NCI-H2081 treated with DMSO at 0.1 percent for 48 hours (cell line): ENCODE data around the gene BAHD1.

ENCODE experiments used
- DNase-seq: peaks from one replicate; lab custom pipeline; 2025; lab: John Stamatoyannopoulos, UW

The BAHD1 gene

DNA sequence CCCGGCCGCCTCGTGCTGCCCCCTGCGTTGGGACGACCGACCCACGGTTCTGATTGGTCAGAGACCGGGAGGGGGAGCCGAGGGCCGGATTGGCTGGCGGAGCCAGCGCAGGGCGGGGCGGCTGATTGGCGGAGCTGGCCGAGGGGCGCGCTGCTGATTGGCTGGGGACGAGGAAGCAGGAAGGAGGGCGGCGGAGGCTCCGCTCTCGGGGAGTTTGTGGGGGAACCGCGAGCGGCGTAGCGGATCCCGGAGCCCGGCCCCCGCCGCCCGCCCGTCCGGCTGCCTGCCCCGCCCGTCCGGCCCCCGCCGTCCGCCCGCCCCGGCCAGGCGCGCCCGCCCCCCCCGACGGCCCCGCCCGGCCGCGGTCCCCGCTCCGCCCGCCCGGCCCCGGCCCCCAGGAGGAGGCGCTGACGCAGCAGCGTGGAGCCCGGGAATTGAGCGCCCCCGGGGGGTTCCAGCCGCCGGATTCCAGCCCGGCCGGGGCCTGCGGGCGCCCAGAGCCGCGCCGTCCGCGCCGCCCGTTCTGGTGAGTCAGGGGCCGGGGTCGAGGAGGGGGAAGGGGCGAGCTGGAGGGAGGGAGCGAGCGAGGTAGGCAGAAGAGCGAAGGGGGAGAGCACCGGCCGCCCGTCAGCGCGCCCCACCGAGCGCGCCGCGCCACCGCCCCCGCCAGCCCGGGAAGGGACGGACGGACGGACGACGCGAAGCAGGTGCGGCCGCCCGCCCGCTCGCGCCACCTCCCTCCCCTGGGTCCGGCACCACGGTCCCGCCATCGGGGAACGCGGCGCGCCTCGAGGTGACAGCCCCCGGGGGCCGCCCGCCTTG lies at the start of gene BAHD1:
Gene BAHD1 (plus strand): TSS at position 211 of the 822 bp plus-strand sequence. CDS start 17,512 bp downstream, outside the sequence.
- DNase-seq: peak; percentile 72

DNA sequence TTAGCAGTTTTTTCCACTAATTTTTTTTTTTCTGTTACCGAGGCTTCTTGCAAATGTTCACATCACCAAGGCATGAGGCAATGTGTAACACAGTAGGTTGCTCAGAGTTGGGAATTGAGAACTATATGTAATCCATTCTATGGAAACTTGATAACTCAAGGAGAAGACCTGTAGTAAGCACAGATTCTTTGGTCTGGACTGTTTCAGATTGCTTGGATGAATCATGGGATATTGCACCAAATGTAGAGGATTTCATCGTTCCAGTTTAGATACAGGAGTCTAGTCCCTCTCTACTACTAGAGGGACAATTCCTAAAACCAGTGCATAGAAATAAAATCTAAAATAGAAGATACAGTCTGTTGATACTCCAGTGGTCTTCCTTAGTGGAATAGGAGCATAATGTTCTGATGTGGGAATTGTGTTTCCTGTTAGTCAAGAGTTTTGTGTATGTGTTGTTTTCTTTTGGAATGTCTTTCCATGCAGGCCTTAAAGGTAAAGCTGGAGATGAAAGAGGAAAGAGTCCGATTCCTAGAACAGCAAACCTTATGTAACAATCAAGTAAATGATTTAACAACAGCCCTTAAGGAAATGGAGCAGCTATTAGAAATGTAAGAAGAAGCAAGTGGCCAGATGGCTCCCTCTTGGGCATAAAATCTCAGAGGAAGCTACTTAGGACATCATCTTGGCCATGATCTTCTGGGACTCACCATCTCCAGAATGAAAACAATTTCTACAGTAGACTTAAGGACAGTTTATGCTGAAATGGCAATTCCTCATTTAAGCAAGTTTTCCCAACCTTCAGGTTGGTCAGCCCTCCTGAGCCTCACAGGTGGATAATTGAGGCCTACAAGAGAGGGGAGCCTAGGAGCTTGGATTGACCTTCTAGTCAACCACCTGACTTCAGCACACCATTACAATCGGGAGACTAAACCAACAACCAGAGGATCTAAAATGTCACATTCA lies 47.5 kb upstream of the BAHD1 start:
- no peak for DNase-seq

DNA sequence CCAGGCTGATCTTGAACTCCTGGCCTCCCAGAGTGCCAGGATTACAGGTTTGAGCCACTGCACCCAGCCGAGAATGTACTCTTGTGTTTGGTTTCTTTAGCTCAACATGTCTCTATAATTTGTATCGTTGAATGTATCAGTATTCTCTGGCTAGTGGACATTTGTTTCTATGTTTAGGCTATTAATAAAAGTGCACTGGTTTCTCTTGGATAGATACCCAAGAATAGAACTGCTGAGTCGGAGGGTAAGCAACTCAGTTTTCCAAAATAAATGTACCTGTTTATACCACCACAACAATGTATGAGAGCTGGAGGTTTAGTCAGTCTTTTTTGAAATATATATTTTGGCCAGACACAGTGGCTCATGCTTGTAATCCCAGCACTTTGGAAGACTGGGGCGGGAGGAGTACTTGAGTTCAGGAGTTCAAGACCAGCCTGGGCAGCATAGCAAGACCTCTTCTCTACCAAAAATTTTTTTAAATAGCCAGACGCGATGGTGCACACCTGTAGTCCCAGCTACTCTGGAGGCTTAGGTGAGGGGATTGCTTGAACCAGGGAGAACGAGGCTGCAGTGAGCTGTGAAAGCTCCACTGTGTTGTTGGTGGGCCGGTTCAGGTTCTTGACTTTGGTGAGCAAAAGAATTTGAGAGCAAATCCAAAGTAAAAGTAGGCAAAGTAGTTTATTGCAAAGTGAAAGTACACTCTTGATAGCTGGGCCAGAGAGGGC lies 42.9 kb upstream of the BAHD1 start:
- no peak for DNase-seq

DNA sequence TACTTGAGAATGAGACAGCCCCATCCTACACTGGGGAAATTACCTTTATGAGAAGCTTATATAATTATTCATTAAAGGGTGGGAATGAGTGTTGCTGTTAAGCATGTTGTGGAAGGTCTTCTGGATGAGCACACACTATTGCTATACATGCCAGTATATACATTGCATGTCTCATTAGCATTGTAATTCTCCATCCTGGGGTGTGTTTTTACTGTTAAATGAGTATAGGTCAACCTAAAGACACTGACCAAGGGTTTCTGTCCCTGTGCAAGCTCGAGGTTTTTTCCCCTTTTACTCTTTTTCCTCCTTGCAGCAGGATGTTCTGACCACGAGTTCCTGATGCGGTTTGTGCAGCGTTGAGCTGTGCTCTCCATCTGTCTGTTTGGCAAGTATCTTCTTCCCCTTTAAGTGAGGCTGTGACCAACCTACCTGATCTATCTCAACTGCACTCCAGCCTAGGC lies 42.3 kb upstream of the BAHD1 start:
- DNase-seq: no peak

DNA sequence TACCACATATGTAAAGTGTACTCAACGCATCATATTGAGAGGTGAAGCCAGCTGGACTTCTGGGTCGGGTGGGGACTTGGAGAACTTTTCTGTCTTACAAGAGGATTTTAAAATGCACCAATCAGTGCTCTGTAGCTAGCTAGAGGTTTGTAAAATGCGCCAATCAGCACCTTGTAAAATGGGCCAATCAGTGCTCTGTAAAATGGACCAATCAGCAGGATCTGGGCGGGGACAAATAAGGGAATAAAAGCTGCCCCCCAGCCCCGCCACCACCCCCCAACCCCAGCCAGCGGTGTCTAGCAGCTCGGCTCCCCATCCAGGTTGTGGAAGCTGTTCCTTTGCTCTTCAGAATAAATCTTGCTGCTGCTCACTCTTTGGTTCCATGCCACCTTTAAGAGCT lies 41.4 kb upstream of the BAHD1 start:
- no peak for DNase-seq

DNA sequence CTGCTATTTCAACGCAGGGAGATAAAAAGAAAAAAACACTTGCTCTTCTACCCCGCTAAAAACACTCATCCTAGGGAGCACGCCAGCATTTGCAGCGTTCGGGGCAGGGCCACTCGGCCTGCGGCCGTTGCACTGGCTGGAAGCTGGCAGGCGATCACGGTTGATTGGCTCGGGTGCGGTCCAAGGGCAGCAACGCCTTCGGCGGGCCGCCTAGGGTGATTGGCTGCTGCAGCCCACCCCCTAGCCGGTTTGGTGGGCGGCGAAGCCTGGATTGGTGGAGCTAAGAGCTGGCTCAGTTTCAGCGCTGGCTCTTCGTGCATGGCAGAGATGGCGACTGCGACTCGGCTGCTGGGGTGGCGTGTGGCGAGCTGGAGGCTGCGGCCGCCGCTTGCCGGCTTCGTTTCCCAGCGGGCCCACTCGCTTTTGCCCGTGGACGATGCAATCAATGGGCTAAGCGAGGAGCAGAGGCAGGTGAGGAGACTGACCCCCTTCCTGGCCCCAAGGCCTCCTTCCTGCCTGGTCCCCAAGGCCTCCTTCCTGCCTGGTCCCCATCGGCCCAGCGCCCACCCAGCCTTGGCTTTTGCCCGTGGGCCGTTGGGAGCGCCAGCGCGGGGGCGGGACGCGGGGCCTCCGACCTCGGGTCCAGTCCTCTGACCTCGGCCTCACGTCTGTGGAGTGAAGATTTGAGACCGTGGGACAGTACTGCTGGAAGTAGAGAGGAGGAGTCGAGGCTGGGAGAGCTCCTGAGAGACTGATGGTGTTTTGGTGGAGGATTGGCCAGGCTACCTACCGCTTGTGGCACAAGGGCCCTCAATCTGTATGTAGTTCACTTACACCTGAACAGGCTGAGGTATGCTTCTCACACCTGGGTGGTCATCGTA lies 35.0 kb upstream of the BAHD1 start, which contains the start of gene IVD:
Gene IVD (plus strand): TSS at position 295 of the 881 bp plus-strand sequence. CDS start 33 bp downstream, at position 328.
- DNase-seq: peak; percentile 82

DNA sequence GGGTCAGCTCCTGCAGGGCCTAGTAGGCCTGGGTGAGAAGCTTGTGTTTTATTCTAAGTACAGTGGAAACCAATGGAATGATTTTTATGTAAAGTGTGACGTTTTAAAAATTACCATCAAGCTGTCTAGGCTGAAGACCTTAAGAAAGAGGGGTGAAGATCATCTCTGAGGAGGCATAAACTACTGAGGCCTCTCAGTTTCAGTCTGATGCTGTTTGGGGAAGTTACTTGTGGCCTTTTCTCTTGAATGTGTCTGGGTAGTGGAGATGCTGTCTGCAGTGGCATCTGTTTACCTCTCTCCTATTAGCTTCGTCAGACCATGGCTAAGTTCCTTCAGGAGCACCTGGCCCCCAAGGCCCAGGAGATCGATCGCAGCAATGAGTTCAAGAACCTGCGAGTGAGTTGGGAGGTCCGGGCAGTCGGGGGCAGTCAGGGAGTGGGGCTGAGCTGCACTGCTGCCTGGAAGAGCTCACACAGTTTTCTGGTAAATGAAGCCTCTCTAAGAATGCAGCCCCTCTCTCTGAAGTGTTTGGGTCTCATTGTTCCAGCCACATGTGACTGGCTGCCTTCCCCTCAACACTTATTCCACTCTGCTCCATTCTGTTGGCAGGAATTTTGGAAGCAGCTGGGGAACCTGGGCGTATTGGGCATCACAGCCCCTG lies 33.3 kb upstream of the BAHD1 start:
- no peak for DNase-seq

DNA sequence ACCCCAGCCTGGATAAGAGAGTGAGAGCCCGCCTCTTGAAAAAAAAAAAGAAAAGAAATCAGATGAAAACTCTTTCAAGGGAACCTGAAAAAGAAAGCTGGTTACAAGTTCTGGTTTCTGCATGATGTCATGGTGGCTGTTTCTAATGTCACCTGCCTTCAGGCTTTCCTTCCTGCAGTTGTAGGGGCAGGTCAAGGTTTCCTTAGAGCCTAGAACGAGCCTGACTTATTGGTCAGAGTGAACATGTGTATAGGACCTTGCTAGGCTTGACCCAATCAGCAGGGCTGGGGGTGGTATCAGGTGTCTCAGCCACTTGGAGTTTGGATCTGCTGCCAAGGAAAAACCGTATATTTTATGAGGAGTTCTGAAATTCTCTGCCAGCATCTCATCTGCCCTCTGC lies 31.4 kb upstream of the BAHD1 start:
- no peak for DNase-seq

DNA sequence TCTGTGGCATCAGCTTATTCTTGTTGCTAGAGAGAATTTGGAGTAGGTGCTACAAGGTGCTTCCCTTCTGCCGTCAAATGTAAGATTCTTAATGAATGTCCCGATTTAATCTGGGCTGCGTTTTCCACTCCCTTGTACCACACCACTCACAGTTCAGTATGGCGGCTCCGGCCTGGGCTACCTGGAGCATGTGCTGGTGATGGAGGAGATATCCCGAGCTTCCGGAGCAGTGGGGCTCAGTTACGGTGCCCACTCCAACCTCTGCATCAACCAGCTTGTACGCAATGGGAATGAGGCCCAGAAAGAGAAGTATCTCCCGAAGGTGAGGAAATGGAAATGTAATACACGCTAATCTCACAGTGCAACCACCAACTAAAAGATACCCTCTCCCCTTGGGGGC lies 30.3 kb upstream of the BAHD1 start:
- no peak for DNase-seq

DNA sequence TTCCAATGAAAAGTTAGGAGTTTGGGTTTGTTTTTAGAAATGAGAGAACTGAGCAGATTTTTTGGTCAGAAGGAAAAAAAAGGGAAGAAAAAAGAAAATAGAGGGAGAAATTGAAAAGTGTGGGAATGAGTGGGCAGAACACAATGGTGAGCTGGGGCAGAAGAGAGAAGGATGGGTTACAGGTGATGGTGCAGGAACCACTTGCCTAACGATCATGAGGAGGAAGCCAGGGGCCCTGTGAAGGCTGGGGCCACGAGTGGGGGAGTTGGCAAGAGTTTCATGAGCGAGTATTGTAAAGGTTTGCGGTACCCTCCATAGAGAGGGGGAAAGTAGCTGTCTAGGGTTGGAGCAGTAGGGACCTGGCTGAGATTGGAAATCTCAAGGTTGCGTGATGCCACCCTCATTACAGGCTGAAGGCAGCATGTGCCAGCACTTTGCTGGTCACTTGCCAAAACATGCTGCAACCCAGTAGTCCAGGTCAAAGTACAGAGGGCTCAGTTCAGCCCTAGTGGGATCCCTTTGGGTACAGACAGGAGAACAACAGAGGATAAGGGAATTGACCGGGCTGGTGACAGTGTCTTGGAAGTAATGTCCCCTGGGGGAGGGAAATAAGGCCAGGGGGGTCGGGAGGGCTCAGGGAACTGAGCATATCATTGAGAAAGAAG lies 28.5 kb upstream of the BAHD1 start:
- no peak for DNase-seq

DNA sequence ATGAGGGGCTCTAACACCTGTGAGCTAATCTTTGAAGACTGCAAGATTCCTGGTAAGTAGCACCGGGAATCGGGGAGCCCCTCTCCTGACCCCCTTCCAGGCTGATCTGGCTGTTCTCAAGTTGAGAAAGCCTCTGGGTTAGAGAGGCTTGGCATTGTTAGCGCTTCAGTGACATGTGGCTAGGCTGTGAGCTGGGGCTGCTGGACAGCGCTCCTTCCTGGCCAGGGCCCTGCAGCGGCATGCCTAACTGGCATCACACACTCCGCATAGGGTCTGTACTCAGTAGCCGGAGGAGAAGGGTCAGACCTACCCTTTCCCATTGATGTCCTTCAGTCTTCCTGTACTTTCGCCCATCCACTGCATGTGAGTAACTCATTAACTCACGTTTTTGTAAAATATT lies 27.7 kb upstream of the BAHD1 start:
- no peak for DNase-seq

DNA sequence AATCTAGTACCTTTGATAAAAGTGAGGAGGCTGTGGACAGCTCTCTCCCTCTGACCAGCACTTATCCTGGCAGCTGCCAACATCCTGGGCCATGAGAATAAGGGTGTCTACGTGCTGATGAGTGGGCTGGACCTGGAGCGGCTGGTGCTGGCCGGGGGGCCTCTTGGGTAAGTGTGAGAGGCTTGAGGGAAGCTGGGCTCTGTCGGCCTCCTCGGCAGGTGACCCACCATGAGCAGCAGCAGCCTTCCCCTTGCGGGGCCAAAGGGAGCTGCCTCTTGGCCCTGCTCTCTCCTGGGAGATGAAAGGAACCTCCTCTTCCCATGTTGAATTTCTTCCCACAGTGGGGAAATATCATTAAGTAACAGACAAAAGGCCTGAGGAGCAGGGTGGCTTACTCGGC lies 25.9 kb upstream of the BAHD1 start:
- no peak for DNase-seq

DNA sequence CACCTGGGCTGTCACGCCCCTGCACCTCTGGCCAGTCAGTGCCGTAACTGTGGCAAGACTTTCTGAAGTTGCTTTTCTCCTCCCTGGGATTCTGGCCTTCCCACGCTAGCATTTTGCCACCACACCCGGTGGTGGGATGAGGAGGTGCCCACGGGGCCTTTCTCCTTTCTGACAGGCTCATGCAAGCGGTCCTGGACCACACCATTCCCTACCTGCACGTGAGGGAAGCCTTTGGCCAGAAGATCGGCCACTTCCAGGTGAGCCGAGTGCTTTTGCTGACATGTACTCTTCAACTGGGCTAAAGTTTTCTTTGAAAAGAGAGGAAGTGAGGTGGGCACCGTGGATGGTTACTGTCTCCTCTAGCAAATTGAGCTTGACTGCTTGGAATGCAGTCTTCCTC lies 25.5 kb upstream of the BAHD1 start:
- no peak for DNase-seq

DNA sequence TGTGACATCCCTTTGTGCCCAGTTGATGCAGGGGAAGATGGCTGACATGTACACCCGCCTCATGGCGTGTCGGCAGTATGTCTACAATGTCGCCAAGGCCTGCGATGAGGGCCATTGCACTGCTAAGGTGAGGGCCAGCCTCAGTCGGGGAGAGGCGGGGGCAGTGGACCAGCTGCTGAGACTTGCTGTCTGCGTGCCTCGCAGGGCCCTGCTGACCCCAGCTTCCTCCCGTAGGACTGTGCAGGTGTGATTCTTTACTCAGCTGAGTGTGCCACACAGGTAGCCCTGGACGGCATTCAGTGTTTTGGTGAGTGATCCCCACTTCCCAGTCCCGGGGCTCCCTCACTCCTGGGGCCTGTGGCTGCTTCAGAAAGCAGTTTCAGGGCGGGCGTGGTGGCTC lies 24.7 kb upstream of the BAHD1 start:
- no peak for DNase-seq

DNA sequence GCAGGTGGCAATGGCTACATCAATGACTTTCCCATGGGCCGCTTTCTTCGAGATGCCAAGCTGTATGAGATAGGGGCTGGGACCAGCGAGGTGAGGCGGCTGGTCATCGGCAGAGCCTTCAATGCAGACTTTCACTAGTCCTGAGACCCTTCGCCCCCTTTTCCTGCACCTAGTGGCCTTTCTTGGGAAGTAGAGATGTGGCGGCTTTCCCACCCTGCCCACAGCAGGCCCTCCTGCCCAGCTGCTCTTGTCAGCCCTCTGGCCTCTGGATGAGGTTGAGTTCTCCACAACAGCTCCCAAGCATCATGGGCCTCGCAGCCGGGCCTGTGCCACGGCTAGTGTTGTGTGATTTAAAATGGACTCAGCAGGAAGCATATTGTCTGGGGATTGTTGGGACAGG lies 22.6 kb upstream of the BAHD1 start:
- DNase-seq: no peak

DNA sequence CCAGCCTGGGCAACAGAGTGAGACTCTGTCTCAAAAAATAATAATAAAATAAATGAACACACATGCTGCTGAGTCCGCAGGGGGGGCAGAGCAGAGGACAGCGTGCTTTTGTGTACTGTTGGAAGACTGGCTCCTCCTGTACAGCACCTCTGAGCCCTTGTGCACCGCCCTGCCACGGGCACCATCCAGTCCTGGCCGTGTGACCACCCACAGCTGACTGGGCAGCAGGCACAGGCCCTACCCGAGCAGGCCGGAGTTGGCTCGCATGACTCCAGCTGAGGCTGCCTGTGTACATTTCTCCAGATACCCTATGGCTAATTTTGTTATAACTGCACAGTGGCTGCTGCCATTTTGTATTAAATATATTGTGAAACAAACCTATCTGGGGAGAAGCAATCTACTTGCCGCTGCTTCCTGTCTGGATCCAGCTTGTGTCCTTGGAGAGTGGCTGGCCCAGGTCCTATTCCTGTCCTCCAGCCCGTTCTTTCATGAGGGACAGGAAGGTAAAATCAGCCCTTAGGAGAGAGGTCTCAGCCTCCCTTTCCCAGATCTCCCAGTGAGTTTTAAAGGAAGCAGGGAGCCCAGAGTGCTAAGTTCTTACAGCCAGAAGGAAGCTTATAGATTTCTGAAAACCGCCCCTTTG lies 20.6 kb upstream of the BAHD1 start:
- no peak for DNase-seq

DNA sequence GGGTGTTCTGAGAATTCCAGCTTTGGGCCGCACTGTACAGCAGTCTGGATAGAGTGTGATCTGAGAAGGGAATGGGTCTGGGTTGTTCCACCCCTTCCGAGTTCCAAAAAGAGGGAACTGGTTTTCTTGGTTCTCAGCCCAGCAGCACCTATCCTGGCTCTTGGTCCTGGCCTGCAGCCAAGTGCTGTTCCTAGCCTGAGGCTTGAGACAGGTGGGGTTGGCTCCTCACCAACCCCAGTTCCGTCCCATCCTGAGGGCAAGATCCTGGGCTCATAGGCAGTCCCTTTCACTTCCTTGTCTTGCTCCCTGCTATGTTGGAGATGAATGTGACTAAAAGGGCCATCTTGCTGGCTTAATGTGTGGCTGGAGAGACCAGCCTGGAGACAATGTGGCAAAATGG lies 20.0 kb upstream of the BAHD1 start:
- DNase-seq: no peak

DNA sequence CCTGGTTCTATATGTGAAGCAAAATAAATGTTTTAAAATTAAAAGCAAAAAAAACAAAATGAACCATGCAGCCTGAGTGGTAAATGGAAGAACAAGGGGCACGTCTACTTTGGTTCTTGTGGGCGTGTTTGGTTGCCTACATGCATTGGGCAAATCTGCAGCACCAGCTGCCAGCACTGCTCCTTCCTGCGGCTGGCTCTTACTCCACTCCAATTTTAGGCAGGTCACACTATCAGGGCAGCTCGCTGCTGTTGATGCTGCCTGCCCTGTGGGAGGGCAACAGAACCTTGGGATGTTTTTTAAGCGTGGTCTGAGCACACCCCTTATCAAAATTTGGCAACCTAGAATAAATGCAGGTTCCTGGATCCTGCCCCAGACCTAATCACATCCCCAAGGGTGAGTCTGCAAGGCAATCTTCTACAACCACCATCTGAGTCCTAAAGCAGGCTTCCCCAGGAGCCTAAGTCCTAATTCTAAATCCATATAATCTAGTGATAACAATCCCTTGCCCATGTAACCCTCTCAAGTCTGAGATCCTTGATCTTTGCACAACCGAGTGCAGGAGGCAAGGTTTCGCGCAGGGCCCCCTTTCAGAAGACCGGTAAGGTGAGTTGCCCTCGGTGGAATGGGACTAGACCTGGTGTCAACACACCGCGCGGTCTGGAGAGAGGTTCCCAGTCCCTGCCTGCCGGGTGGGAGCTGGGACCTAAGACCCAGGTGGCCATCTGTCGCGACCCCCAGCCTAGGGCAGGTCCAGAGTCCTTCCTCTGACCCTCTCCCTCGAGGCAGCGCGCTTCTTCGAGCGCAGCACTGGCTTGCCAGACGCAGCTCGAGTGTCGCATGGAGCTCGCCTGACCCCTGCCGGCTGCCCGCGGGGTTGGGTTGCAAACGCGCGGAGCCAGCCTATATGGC lies 19.3 kb upstream of the BAHD1 start:
- DNase-seq: no peak
